ENCODE data around the gene NOLC1. TPM values are rescaled to one million over a fixed set of nuclear protein-coding genes. Genes with fewer than 3 reads are reported as not detected.

Gene NOLC1
- total RNA-seq, 1 experiment from 2014 or later = 69.9 TPM

DNA sequence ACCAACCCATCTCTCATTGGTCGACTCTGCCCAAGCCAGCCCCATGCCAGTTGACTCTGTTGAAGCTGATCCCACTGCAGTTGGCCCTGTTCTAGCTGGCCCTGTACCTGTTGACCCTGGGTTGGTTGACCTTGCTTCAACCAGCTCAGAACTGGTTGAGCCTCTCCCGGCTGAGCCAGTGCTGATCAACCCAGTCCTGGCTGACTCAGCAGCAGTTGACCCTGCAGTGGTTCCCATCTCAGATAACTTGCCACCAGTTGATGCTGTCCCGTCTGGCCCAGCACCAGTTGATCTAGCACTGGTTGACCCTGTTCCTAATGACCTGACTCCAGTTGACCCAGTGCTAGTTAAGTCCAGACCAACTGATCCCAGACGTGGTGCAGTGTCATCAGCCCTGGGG, 12.0 kb upstream of the NOLC1 start:
- Histone ChIP-seq H3K4me3 (ENCODE audit: low read length) (no peak overlapping the region), H3K9me3 (ENCODE audit: low read length) (no peaks in the 10 kb centered on the region), H3K9me2 (replicated peaks; ENCODE audit: low read length) (no peaks in the 10 kb centered on the region), H3K4me2 (ENCODE audit: low read length) (no peak overlapping the region), H3F3A (ENCODE audit: low read length, unreplicated experiment) (no peaks in the 10 kb centered on the region), H3K9ac (ENCODE audit: low read length) (no peak overlapping the region), H3K4me1 (ENCODE audit: insufficient read depth, low read length) (no peaks in the 10 kb centered on the region), H3K27me3 (ENCODE audit: low read length) (no peaks in the 10 kb centered on the region), H3K36me3 (ENCODE audit: low read depth, low read length) (peaks cover 62% of the 10 kb centered on the region), H3K27ac (ENCODE audit: low read length) (no peak overlapping the region), H4K20me1 (ENCODE audit: low read length) (peaks cover 53% of the 10 kb centered on the region), H3K79me2 (ENCODE audit: low read length) (peaks cover 68% of the 10 kb centered on the region), H2AFZ (ENCODE audit: low read length) (no peak overlapping the region)
- POLR2A ChIA-PET (ENCODE audit: unreplicated experiment) = no interaction called here
- BruUV-seq (replicated peaks) = no TSS peak
- no peak for TF ChIP-seq EZH2phosphoT487 (IDR thresholded peaks at IDR 0.05; ENCODE audit: borderline replicate concordance, low read length)
- TF ChIP-seq CTCF (conservative IDR thresholded peaks at IDR 0.05; ENCODE audit: low read depth, low read length) = no peak
- TF ChIP-seq EZH2 (IDR thresholded peaks at IDR 0.05; ENCODE audit: low read length, unreplicated experiment) = no peak
- ATAC-seq = no peak
- CTCF ChIA-PET = no interaction called here
- intact Hi-C loops (cut with micrococcal nuclease) = no loop called here
- DNase-seq = no peak

GRCh38 chr10:102140913-102141540, 11.2 kb upstream of the NOLC1 start:
- TF ChIP-seq EZH2phosphoT487 (IDR thresholded peaks at IDR 0.05; ENCODE audit: borderline replicate concordance, low read length) = no peak
- no peak for TF ChIP-seq EZH2 (IDR thresholded peaks at IDR 0.05; ENCODE audit: low read length, unreplicated experiment)
- TF ChIP-seq CTCF (conservative IDR thresholded peaks at IDR 0.05; ENCODE audit: low read depth, low read length) = no peak
- Histone ChIP-seq H3K9ac (ENCODE audit: low read length) (no peak overlapping the region), H3K27me3 (ENCODE audit: low read length) (no peaks in the 10 kb centered on the region), H3K79me2 (ENCODE audit: low read length) (peaks cover 60% of the 10 kb centered on the region), H3K9me3 (ENCODE audit: low read length) (no peaks in the 10 kb centered on the region), H3K4me3 (ENCODE audit: low read length) (no peak overlapping the region), H3K36me3 (ENCODE audit: low read depth, low read length) (peaks cover 62% of the 10 kb centered on the region), H3F3A (ENCODE audit: low read length, unreplicated experiment) (no peaks in the 10 kb centered on the region), H3K4me1 (ENCODE audit: insufficient read depth, low read length) (no peaks in the 10 kb centered on the region), H4K20me1 (ENCODE audit: low read length) (peaks cover 47% of the 10 kb centered on the region), H3K9me2 (replicated peaks; ENCODE audit: low read length) (no peaks in the 10 kb centered on the region), H3K4me2 (ENCODE audit: low read length) (no peak overlapping the region), H2AFZ (ENCODE audit: low read length) (no peak overlapping the region), H3K27ac (ENCODE audit: low read length) (no peak overlapping the region)
- ATAC-seq = no peak
- ChIA-PET POLR2A (ENCODE audit: unreplicated experiment) (no interaction called here), CTCF (no interaction called here)
- no TSS peak for BruUV-seq (replicated peaks)
- DNase-seq = no peak
- intact Hi-C loops (cut with micrococcal nuclease) = no loop called here

DNA sequence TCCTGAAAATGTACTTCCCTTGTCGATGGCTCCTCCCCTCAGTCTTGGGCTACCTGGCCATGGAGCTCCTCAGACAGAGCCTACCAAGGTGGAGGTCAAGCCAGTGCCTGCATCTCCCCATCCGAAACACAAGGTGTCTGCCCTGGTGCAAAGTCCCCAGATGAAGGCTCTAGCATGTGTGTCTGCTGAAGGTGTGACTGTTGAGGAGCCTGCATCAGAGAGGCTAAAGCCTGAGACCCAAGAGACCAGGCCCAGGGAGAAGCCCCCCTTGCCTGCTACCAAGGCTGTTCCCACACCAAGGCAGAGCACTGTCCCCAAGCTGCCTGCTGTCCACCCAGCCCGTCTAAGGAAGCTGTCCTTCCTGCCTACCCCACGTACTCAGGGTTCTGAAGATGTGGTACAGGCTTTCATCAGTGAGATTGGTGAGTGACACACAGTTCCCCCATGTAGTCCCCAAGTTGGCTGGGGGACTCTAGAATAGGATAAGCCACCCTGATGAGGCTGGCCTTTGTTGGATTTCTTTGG, 10.5 kb upstream of the NOLC1 start:
- TF ChIP-seq EZH2 (IDR thresholded peaks at IDR 0.05; ENCODE audit: low read length, unreplicated experiment) = no peak
- no peak for TF ChIP-seq EZH2phosphoT487 (IDR thresholded peaks at IDR 0.05; ENCODE audit: borderline replicate concordance, low read length)
- no peak for TF ChIP-seq CTCF (conservative IDR thresholded peaks at IDR 0.05; ENCODE audit: low read depth, low read length)
- ChIA-PET POLR2A (ENCODE audit: unreplicated experiment) (no interaction called here), CTCF (no interaction called here)
- H3K9ac ChIP-seq (ENCODE audit: low read length) = no peak overlapping the region
- H3K9me2 ChIP-seq (replicated peaks; ENCODE audit: low read length) = no peaks in the 10 kb centered on the region
- peaks cover 42% of the 10 kb centered on the region for H4K20me1 ChIP-seq (ENCODE audit: low read length)
- H2AFZ ChIP-seq (ENCODE audit: low read length) = no peak overlapping the region
- no peak overlapping the region for H3K4me3 ChIP-seq (ENCODE audit: low read length)
- intact Hi-C loops (cut with micrococcal nuclease) = no loop called here
- H3K27ac ChIP-seq (ENCODE audit: low read length) = no peak overlapping the region
- DNase-seq (no peak), ATAC-seq (no peak)
- no TSS peak for BruUV-seq (replicated peaks)
- no peaks in the 10 kb centered on the region for H3K9me3 ChIP-seq (ENCODE audit: low read length)
- no peaks in the 10 kb centered on the region for H3K4me1 ChIP-seq (ENCODE audit: insufficient read depth, low read length)
- no peaks in the 10 kb centered on the region for H3F3A ChIP-seq (ENCODE audit: low read length, unreplicated experiment)
- H3K27me3 ChIP-seq (ENCODE audit: low read length) = no peaks in the 10 kb centered on the region
- H3K36me3 ChIP-seq (ENCODE audit: low read depth, low read length) = peaks cover 63% of the 10 kb centered on the region
- no peak overlapping the region for H3K4me2 ChIP-seq (ENCODE audit: low read length)
- peaks cover 54% of the 10 kb centered on the region for H3K79me2 ChIP-seq (ENCODE audit: low read length)

All from PC-3 (cell line).